ENCODE data around the gene PPM1D.
A peak's percentile ranks its signal among the peaks of the same experiment; 100 is the strongest.

PPM1D gene

DNA sequence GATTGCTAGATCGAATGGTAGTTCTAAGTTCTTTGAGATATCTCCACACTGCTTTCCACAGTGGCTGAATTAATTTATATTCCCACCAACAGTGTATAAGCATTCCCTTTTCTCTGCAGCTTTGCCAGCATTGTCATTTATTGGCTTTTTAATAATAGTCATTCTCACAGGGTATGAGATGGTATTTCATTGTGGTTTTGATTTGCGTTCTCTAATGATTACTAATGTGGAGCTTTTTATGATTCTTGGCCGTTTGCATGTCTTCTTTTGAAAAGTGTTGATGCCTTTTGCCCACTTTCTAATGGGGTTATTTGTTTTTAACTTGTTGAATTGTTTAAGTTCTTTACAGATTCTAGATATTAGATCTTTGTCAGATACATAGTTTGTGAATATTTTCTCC, 41.1 kb downstream of the PPM1D start:
- DNase-seq: no peak
- no peaks in the 10 kb centered on the region for H3K9me3 ChIP-seq (ENCODE audit: control extremely low read depth in 1 of 5, control insufficient read depth in 4 of 5, insufficient read depth in 2 of 5, low read depth in 1 of 5, low read length in 4 of 5)
- CTCF ChIA-PET: interaction anchor here (0.8 to 3.8 kb wide), 11 partner anchors 8 to 409 kb away, joined by 3 to 23 read pairs (median 3); no protein-coding TSS in a partner anchor
- no peaks in the 10 kb centered on the region for H3K27me3 ChIP-seq (replicated peaks in 2 of 5; ENCODE audit: control insufficient read depth in 4 of 5, insufficient read depth in 5 of 5, low read length in 4 of 5)
- WGBS (ENCODE audit: insufficient coverage): 100% methylated on average over 2 of the region's 3 CpGs
- H3K27ac ChIP-seq (ENCODE audit: insufficient read depth in 1 of 2, low read depth in 1 of 2, low read length in 2 of 2, poor library complexity in 1 of 2, severe bottlenecking in 2 of 2): no peak overlapping the region
- POLR2A ChIA-PET: no interaction called here
- H3K4me3 ChIP-seq (ENCODE audit: control insufficient read depth in 1 of 7, extremely low read depth in 1 of 7, insufficient read depth in 4 of 7, low read depth in 2 of 7, low read length in 6 of 7): no peak overlapping the region
- H3K36me3 ChIP-seq (ENCODE audit: control insufficient read depth in 4 of 4, insufficient read depth in 4 of 4, low read length in 3 of 4): peaks cover 5 to 23% (median 20%) of the 10 kb centered on the region in 4 experiments
- peaks cover 0 to 2% (median 0%) of the 10 kb centered on the region in 4 experiments for H3K4me1 ChIP-seq (ENCODE audit: control extremely low read depth in 1 of 4, control insufficient read depth in 4 of 4, insufficient read depth in 4 of 4, low read length in 3 of 4)

DNA sequence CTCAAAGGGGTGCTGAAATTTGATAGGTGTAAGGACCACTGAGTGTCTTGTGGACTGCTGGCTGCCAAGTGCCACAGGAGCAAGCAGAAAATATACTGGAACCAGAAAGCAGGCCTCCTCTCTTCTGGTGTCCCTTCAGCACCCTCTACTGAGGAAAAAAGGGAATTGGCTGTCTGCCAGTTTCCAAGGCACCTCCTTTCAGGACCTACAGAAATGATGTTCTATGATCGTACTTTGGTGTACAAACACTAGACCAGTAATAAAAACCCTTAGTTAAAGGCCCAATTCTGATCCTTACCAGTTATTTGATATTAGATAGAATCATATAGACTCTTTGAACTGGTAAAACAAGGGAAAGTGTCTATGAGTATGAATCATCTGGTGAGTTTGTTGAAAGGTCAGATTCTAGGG, 41.8 kb downstream of the PPM1D start:
- ChIA-PET POLR2A (no interaction called here), CTCF (interaction anchor here (0.8 to 3.8 kb wide), 5 partner anchors 11 to 410 kb away, joined by 3 to 23 read pairs (median 4); no protein-coding TSS in a partner anchor)
- no CpG with 5 or more reads among the region's 1 CpG for WGBS (ENCODE audit: insufficient coverage)
- Histone ChIP-seq H3K27me3 (replicated peaks in 2 of 5; ENCODE audit: control insufficient read depth in 4 of 5, insufficient read depth in 5 of 5, low read length in 4 of 5) (no peaks in the 10 kb centered on the region), H3K9me3 (ENCODE audit: control extremely low read depth in 1 of 5, control insufficient read depth in 4 of 5, insufficient read depth in 2 of 5, low read depth in 1 of 5, low read length in 4 of 5) (no peaks in the 10 kb centered on the region), H3K4me1 (ENCODE audit: control extremely low read depth in 1 of 4, control insufficient read depth in 4 of 4, insufficient read depth in 4 of 4, low read length in 3 of 4) (peaks cover 0 to 3% (median 1%) of the 10 kb centered on the region in 4 experiments), H3K4me3 (ENCODE audit: control insufficient read depth in 1 of 7, extremely low read depth in 1 of 7, insufficient read depth in 4 of 7, low read depth in 2 of 7, low read length in 6 of 7) (no peak overlapping the region), H3K27ac (ENCODE audit: insufficient read depth in 1 of 2, low read depth in 1 of 2, low read length in 2 of 2, poor library complexity in 1 of 2, severe bottlenecking in 2 of 2) (no peak overlapping the region), H3K36me3 (ENCODE audit: control insufficient read depth in 4 of 4, insufficient read depth in 4 of 4, low read length in 3 of 4) (peaks cover 5 to 17% (median 14%) of the 10 kb centered on the region in 4 experiments)
- DNase-seq: peak; percentile 83 to 90 (median 87)

GRCh38 chr17:60645918-60646523, 46.0 kb downstream of the PPM1D start:
- DNase-seq: no peak
- peak overlapping the region in 1 of 2 experiments; percentile 25 for H3K27ac ChIP-seq (ENCODE audit: insufficient read depth in 1 of 2, low read depth in 1 of 2, low read length in 2 of 2, poor library complexity in 1 of 2, severe bottlenecking in 2 of 2)
- CTCF ChIA-PET: no interaction called here
- H3K4me1 ChIP-seq (ENCODE audit: control extremely low read depth in 1 of 4, control insufficient read depth in 4 of 4, insufficient read depth in 4 of 4, low read length in 3 of 4): peaks cover 0 to 4% (median 1%) of the 10 kb centered on the region in 4 experiments
- peaks cover 2 to 29% (median 14%) of the 10 kb centered on the region in 4 experiments for H3K36me3 ChIP-seq (ENCODE audit: control insufficient read depth in 4 of 4, insufficient read depth in 4 of 4, low read length in 3 of 4)
- no peak overlapping the region for H3K4me3 ChIP-seq (ENCODE audit: control insufficient read depth in 1 of 7, extremely low read depth in 1 of 7, insufficient read depth in 4 of 7, low read depth in 2 of 7, low read length in 6 of 7)
- POLR2A ChIA-PET: no interaction called here
- no peaks in the 10 kb centered on the region for H3K9me3 ChIP-seq (ENCODE audit: control extremely low read depth in 1 of 5, control insufficient read depth in 4 of 5, insufficient read depth in 2 of 5, low read depth in 1 of 5, low read length in 4 of 5)
- no peaks in the 10 kb centered on the region for H3K27me3 ChIP-seq (replicated peaks in 2 of 5; ENCODE audit: control insufficient read depth in 4 of 5, insufficient read depth in 5 of 5, low read length in 4 of 5)
- WGBS (ENCODE audit: insufficient coverage): 100% methylated on average over 3 of the region's 3 CpGs

DNA sequence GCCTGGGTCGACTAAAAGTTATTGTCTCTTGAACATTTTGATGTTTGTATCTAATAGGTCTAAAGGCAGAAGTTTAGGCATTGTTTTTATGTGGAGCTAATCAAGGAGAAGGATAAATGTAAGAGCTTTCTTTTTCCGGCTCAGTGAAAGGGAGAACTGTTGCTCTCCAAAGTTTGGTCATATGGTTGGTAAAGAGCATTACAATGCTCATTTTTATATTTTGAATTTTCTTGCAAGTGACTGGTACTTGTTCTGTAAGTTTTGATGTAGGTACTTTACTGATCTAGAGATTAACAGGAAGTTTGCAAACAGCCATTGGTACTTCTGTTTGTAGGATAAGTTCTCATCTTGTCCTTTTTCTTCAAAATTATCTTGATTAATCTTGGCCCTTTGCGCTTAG, 46.7 kb downstream of the PPM1D start:
- POLR2A ChIA-PET: no interaction called here
- peaks cover 0 to 4% (median under 1%) of the 10 kb centered on the region in 4 experiments for H3K4me1 ChIP-seq (ENCODE audit: control extremely low read depth in 1 of 4, control insufficient read depth in 4 of 4, insufficient read depth in 4 of 4, low read length in 3 of 4)
- CTCF ChIA-PET: no interaction called here
- H3K36me3 ChIP-seq (ENCODE audit: control insufficient read depth in 4 of 4, insufficient read depth in 4 of 4, low read length in 3 of 4): peaks cover 2 to 29% (median 17%) of the 10 kb centered on the region in 4 experiments
- DNase-seq: no peak
- H3K4me3 ChIP-seq (ENCODE audit: control insufficient read depth in 1 of 7, extremely low read depth in 1 of 7, insufficient read depth in 4 of 7, low read depth in 2 of 7, low read length in 6 of 7): no peak overlapping the region
- no peak overlapping the region for H3K27ac ChIP-seq (ENCODE audit: insufficient read depth in 1 of 2, low read depth in 1 of 2, low read length in 2 of 2, poor library complexity in 1 of 2, severe bottlenecking in 2 of 2)
- no peaks in the 10 kb centered on the region for H3K27me3 ChIP-seq (replicated peaks in 2 of 5; ENCODE audit: control insufficient read depth in 4 of 5, insufficient read depth in 5 of 5, low read length in 4 of 5)
- no peaks in the 10 kb centered on the region for H3K9me3 ChIP-seq (ENCODE audit: control extremely low read depth in 1 of 5, control insufficient read depth in 4 of 5, insufficient read depth in 2 of 5, low read depth in 1 of 5, low read length in 4 of 5)
- WGBS (ENCODE audit: insufficient coverage): 100% methylated on average over 1 of the region's 3 CpGs

GRCh38 chr17:60647705-60648104, 47.7 kb downstream of the PPM1D start:
- DNase-seq: no peak
- Histone ChIP-seq H3K4me3 (ENCODE audit: control insufficient read depth in 1 of 7, extremely low read depth in 1 of 7, insufficient read depth in 4 of 7, low read depth in 2 of 7, low read length in 6 of 7) (no peak overlapping the region), H3K27me3 (replicated peaks in 2 of 5; ENCODE audit: control insufficient read depth in 4 of 5, insufficient read depth in 5 of 5, low read length in 4 of 5) (no peaks in the 10 kb centered on the region), H3K36me3 (ENCODE audit: control insufficient read depth in 4 of 4, insufficient read depth in 4 of 4, low read length in 3 of 4) (peaks cover 2 to 29% (median 18%) of the 10 kb centered on the region in 4 experiments), H3K4me1 (ENCODE audit: control extremely low read depth in 1 of 4, control insufficient read depth in 4 of 4, insufficient read depth in 4 of 4, low read length in 3 of 4) (peaks cover 0 to 4% (median 2%) of the 10 kb centered on the region in 4 experiments), H3K9me3 (ENCODE audit: control extremely low read depth in 1 of 5, control insufficient read depth in 4 of 5, insufficient read depth in 2 of 5, low read depth in 1 of 5, low read length in 4 of 5) (no peaks in the 10 kb centered on the region), H3K27ac (ENCODE audit: insufficient read depth in 1 of 2, low read depth in 1 of 2, low read length in 2 of 2, poor library complexity in 1 of 2, severe bottlenecking in 2 of 2) (no peak overlapping the region)
- POLR2A ChIA-PET: no interaction called here
- CTCF ChIA-PET: interaction anchor here (3.6 kb wide), 1 partner anchor 8 kb away, joined by 14 read pairs; no protein-coding TSS in a partner anchor
- WGBS (ENCODE audit: insufficient coverage): no CpG with 5 or more reads among the region's 1 CpG

GRCh38 chr17:60652454-60653247, 52.7 kb downstream of the PPM1D start:
- Histone ChIP-seq H3K27me3 (replicated peaks in 2 of 5; ENCODE audit: control insufficient read depth in 4 of 5, insufficient read depth in 5 of 5, low read length in 4 of 5) (no peaks in the 10 kb centered on the region), H3K9me3 (ENCODE audit: control extremely low read depth in 1 of 5, control insufficient read depth in 4 of 5, insufficient read depth in 2 of 5, low read depth in 1 of 5, low read length in 4 of 5) (no peaks in the 10 kb centered on the region), H3K27ac (ENCODE audit: insufficient read depth in 1 of 2, low read depth in 1 of 2, low read length in 2 of 2, poor library complexity in 1 of 2, severe bottlenecking in 2 of 2) (no peak overlapping the region), H3K36me3 (ENCODE audit: control insufficient read depth in 4 of 4, insufficient read depth in 4 of 4, low read length in 3 of 4) (peaks cover 9 to 39% (median 16%) of the 10 kb centered on the region in 4 experiments), H3K4me3 (ENCODE audit: control insufficient read depth in 1 of 7, extremely low read depth in 1 of 7, insufficient read depth in 4 of 7, low read depth in 2 of 7, low read length in 6 of 7) (no peak overlapping the region), H3K4me1 (ENCODE audit: control extremely low read depth in 1 of 4, control insufficient read depth in 4 of 4, insufficient read depth in 4 of 4, low read length in 3 of 4) (peaks cover 0 to 3% (median 0%) of the 10 kb centered on the region in 4 experiments)
- peak in 2 of 3 donors; percentile 65 to 75 for DNase-seq
- WGBS (ENCODE audit: insufficient coverage): 80% methylated on average over 1 of the region's 2 CpGs
- POLR2A ChIA-PET: no interaction called here
- CTCF ChIA-PET: no interaction called here

DNA sequence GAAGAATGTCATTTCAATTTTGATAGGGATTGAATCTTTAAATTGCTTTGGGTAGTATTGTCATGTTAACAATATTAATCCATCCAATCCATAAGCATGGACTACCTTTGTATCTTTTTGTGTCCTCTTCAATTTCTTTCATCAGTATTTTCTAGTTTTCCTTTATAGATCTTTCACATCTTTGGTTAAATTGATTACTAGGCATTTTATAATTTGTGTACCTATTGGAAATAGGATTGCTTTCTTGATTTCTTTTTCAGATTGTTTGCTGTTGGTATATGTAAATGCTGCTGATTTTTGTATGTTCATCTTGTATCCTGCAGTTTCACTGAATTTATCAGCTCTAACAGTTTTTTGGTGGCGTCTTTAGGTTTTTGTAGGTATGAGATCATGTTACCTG, 53.6 kb downstream of the PPM1D start:
- POLR2A ChIA-PET: no interaction called here
- DNase-seq: no peak
- H3K4me3 ChIP-seq (ENCODE audit: control insufficient read depth in 1 of 7, extremely low read depth in 1 of 7, insufficient read depth in 4 of 7, low read depth in 2 of 7, low read length in 6 of 7): no peak overlapping the region
- H3K36me3 ChIP-seq (ENCODE audit: control insufficient read depth in 4 of 4, insufficient read depth in 4 of 4, low read length in 3 of 4): peaks cover 12 to 33% (median 14%) of the 10 kb centered on the region in 4 experiments
- CTCF ChIA-PET: no interaction called here
- H3K4me1 ChIP-seq (ENCODE audit: control extremely low read depth in 1 of 4, control insufficient read depth in 4 of 4, insufficient read depth in 4 of 4, low read length in 3 of 4): peaks cover 0 to 3% (median 0%) of the 10 kb centered on the region in 4 experiments
- no peaks in the 10 kb centered on the region for H3K9me3 ChIP-seq (ENCODE audit: control extremely low read depth in 1 of 5, control insufficient read depth in 4 of 5, insufficient read depth in 2 of 5, low read depth in 1 of 5, low read length in 4 of 5)
- H3K27me3 ChIP-seq (replicated peaks in 2 of 5; ENCODE audit: control insufficient read depth in 4 of 5, insufficient read depth in 5 of 5, low read length in 4 of 5): no peaks in the 10 kb centered on the region
- WGBS (ENCODE audit: insufficient coverage): no CpG with 5 or more reads among the region's 1 CpG
- H3K27ac ChIP-seq (ENCODE audit: insufficient read depth in 1 of 2, low read depth in 1 of 2, low read length in 2 of 2, poor library complexity in 1 of 2, severe bottlenecking in 2 of 2): no peak overlapping the region
